ENCODE data around the gene SLC39A11. TPM values are rescaled to one million over a fixed set of nuclear protein-coding genes. Genes with fewer than 3 reads are reported as not detected.

SLC39A11 gene
- polyA plus RNA-seq, 3 donors: 16.6 to 27.9 (median 26.6) TPM

DNA sequence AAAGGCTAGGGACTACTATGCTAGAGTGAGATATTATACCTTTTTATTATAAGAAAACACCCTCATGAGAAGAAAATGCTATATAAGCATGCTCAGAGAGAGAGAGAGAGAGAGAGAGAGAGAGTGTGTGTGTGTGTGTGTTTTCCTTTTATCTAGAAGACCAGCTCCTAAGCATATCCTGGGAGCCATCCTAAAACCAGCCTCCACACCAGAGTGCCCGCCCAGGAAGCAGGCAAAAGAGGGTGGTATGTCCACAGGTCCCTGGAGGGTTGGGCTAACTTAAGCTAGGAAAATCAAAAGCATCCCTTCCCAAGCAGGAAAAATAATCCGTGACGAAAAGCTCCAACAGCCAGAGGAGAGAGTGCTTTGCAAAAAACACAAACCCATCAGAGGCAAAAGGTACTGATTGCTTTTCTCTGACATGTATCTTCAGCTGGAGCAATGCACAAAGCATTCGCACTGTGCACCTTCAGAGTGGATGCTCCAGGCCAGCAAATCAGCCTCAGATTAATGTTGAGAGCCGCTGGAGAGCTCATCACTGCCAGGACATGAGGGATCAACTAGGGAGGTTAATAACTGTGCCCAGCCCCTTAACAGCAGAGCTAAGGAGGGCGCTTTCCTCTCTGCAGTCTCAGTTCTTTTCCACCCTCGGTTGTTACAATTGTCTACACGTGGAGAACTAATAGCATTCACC, 125.1 kb downstream of the SLC39A11 start:
- Histone ChIP-seq H3K4me3 (replicated peaks in 1 of 3; ENCODE audit: low read depth in 2 of 3, low read length in 3 of 3) (no peak overlapping the region), H3K36me3 (replicated peaks in 1 of 2; ENCODE audit: control insufficient read depth in 1 of 2, insufficient read depth in 2 of 2, low read length in 2 of 2) (no peaks in the 10 kb centered on the region), H3K27me3 (ENCODE audit: control insufficient read depth in 2 of 2, insufficient read depth in 2 of 2, low read length in 2 of 2) (no peaks in the 10 kb centered on the region), H3K4me2 (replicated peaks; ENCODE audit: extremely low read depth, low read length, poor library complexity, severe bottlenecking) (no peak overlapping the region), H3K27ac (ENCODE audit: low read depth in 1 of 2, low read length in 2 of 2) (no peak overlapping the region), H3K4me1 (ENCODE audit: control insufficient read depth in 1 of 2, insufficient read depth in 2 of 2, low read length in 2 of 2) (peaks cover 4 to 5% of the 10 kb centered on the region in 2 donors), H2AFZ (ENCODE audit: insufficient read depth, low read depth, low read length, poor library complexity, severe bottlenecking) (no peak overlapping the region), H4K20me1 (ENCODE audit: insufficient read depth, low read length) (peaks cover 30% of the 10 kb centered on the region), H3K79me2 (ENCODE audit: insufficient read depth, low read length) (peaks cover 61% of the 10 kb centered on the region), H3K9me3 (replicated peaks in 1 of 2; ENCODE audit: control insufficient read depth in 1 of 2, insufficient read depth in 1 of 2, low read length in 2 of 2) (no peaks in the 10 kb centered on the region), H3K9ac (ENCODE audit: insufficient read depth, low read length, poor library complexity, severe bottlenecking) (no peak overlapping the region)
- no peak overlapping the region for H3K4me3 Mint-ChIP-seq
- H3K9me3 Mint-ChIP-seq: peaks cover 0 to 1% (median 0%) of the 10 kb centered on the region in 7 donors
- TF ChIP-seq, protein P1, sequence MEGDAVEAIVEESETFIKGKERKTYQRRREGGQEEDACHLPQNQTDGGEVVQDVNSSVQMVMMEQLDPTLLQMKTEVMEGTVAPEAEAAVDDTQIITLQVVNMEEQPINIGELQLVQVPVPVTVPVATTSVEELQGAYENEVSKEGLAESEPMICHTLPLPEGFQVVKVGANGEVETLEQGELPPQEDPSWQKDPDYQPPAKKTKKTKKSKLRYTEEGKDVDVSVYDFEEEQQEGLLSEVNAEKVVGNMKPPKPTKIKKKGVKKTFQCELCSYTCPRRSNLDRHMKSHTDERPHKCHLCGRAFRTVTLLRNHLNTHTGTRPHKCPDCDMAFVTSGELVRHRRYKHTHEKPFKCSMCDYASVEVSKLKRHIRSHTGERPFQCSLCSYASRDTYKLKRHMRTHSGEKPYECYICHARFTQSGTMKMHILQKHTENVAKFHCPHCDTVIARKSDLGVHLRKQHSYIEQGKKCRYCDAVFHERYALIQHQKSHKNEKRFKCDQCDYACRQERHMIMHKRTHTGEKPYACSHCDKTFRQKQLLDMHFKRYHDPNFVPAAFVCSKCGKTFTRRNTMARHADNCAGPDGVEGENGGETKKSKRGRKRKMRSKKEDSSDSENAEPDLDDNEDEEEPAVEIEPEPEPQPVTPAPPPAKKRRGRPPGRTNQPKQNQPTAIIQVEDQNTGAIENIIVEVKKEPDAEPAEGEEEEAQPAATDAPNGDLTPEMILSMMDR (IDR thresholded peaks at IDR 0.05): no peak
- no peaks in the 10 kb centered on the region for H3K27me3 Mint-ChIP-seq (ENCODE audit: low read depth in 3 of 3)
- WGBS (ENCODE audit: insufficient coverage): 87% methylated on average over 6 of the region's 8 CpGs
- peaks cover 15% of the 10 kb centered on the region for H3K4me1 Mint-ChIP-seq
- no peak overlapping the region for H3K27ac Mint-ChIP-seq
- peaks cover 0 to under 1% of the 10 kb centered on the region in 2 donors for H3K36me3 Mint-ChIP-seq
- intact Hi-C loops (cut with micrococcal nuclease): no loop called here
- DNase-seq: no peak

DNA sequence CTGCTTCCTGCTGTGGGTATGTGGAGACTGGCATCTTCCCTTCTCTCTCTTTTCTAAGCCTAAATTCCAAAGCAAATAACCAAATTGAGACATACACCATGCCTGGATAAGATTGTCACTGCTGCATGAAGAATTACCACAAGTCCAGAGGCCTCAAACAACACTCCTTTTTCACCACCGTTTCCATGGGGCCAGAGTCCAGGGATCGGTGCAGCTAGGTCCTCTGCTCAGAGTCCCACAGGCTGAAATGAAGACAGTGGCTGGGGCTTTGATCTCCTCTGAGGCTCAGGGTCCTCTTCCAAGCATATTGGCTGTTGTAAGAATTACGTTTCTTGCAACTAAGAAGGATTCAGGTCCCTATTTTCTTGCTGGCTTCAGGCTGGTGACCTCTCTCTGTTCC, 130.4 kb downstream of the SLC39A11 start:
- H3K4me3 ChIP-seq (replicated peaks in 1 of 3; ENCODE audit: low read depth in 2 of 3, low read length in 3 of 3): no peak overlapping the region
- H3K27ac ChIP-seq (ENCODE audit: low read depth in 1 of 2, low read length in 2 of 2): no peak overlapping the region
- peaks cover 4% of the 10 kb centered on the region in 2 donors for H3K36me3 Mint-ChIP-seq
- H2AFZ ChIP-seq (ENCODE audit: insufficient read depth, low read depth, low read length, poor library complexity, severe bottlenecking): no peak overlapping the region
- H3K9me3 Mint-ChIP-seq: peaks cover 0 to 4% (median 0%) of the 10 kb centered on the region in 7 donors
- H3K27me3 Mint-ChIP-seq (ENCODE audit: low read depth in 3 of 3): no peaks in the 10 kb centered on the region
- no peaks in the 10 kb centered on the region for H3K4me1 ChIP-seq (ENCODE audit: control insufficient read depth in 1 of 2, insufficient read depth in 2 of 2, low read length in 2 of 2)
- no peaks in the 10 kb centered on the region for H3K27me3 ChIP-seq (ENCODE audit: control insufficient read depth in 2 of 2, insufficient read depth in 2 of 2, low read length in 2 of 2)
- peaks cover 10% of the 10 kb centered on the region for H4K20me1 ChIP-seq (ENCODE audit: insufficient read depth, low read length)
- no peak for DNase-seq
- intact Hi-C loops (cut with micrococcal nuclease): no loop called here
- peak overlapping the region in 3 of 7 donors; percentile 20 to 61 (median 28) for H3K27ac Mint-ChIP-seq
- H3K9ac ChIP-seq (ENCODE audit: insufficient read depth, low read length, poor library complexity, severe bottlenecking): no peak overlapping the region
- no peak overlapping the region for H3K4me3 Mint-ChIP-seq
- peaks cover 0 to 5% of the 10 kb centered on the region in 2 donors for H3K36me3 ChIP-seq (replicated peaks in 1 of 2; ENCODE audit: control insufficient read depth in 1 of 2, insufficient read depth in 2 of 2, low read length in 2 of 2)
- TF ChIP-seq, protein P1 (IDR thresholded peaks at IDR 0.05): no peak
- H3K4me1 Mint-ChIP-seq: peaks cover 2% of the 10 kb centered on the region
- no peaks in the 10 kb centered on the region for H3K9me3 ChIP-seq (replicated peaks in 1 of 2; ENCODE audit: control insufficient read depth in 1 of 2, insufficient read depth in 1 of 2, low read length in 2 of 2)
- no peak overlapping the region for H3K4me2 ChIP-seq (replicated peaks; ENCODE audit: extremely low read depth, low read length, poor library complexity, severe bottlenecking)
- H3K79me2 ChIP-seq (ENCODE audit: insufficient read depth, low read length): peaks cover 30% of the 10 kb centered on the region
- WGBS (ENCODE audit: insufficient coverage): 100% methylated on average over 1 of the region's 3 CpGs
